ENCODE results near the gene ZNF211.

GRCh38 chr19:57664269-57665127 lies 31.5 kb downstream of the ZNF211 start:
- TF ChIP-seq EZH2 (IDR thresholded peaks at IDR 0.05; ENCODE audit: insufficient read depth, poor library complexity, severe bottlenecking): no peak
- no peak for TF ChIP-seq EZH2phosphoT487 (IDR thresholded peaks at IDR 0.05; ENCODE audit: insufficient read depth, low read depth)
